NB4 (cell line): ENCODE results near the gene BSCL2.

Source experiments
- MYC ChIP-seq: IDR thresholded peaks from 2 replicates; pipeline ENCODE4 v1.6.1; 2011; ENCODE audit warnings: low read depth, low read length
- POLR2A ChIP-seq: IDR thresholded peaks from 2 replicates; pipeline ENCODE4 v1.6.1; 2011; ENCODE audit warnings: mild to moderate bottlenecking; ENCODE audit not compliant: insufficient read length; ENCODE audit errors: extremely low read depth
- TF ChIP-seq, protein P1 (sequence below): IDR thresholded peaks from one replicate; pipeline ENCODE4 v1.5.1; 2012; ENCODE audit warnings: low read depth, low read length
- TF ChIP-seq, protein P2 (sequence below): IDR thresholded peaks from 2 replicates; pipeline ENCODE4 v1.6.1; 2011; ENCODE audit warnings: low read depth, low read length

DNA sequence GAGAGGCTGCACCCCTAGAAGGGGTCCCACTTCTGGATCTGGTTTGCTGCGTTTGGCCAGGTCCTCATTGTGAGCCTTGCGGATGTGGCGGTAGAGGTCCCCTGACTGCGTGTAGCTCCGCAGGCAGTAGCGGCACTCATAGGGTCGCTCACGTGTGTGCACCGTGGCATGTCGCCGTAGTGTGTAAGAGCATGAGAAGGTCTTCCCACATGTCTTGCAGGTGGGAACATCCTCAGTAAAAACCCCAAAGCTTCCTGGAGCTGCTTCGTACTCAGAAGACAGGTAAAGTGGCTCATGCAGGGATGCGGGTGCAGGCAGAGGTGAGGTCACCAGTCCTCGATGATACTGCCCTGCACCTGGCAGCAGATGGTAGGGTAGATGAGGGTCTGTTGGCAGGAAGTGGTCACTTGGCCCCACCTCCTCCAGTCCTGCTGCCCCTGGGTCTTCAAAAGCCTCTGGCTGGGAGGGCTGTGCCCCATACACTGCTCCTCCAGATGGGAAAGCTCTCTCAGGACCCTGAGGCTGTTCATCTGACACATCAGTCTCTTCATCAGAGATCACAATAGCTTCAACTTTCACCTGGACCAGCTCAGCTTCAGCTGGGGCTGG lies 45.1 kb upstream of the BSCL2 start:
- TF ChIP-seq, protein P1, sequence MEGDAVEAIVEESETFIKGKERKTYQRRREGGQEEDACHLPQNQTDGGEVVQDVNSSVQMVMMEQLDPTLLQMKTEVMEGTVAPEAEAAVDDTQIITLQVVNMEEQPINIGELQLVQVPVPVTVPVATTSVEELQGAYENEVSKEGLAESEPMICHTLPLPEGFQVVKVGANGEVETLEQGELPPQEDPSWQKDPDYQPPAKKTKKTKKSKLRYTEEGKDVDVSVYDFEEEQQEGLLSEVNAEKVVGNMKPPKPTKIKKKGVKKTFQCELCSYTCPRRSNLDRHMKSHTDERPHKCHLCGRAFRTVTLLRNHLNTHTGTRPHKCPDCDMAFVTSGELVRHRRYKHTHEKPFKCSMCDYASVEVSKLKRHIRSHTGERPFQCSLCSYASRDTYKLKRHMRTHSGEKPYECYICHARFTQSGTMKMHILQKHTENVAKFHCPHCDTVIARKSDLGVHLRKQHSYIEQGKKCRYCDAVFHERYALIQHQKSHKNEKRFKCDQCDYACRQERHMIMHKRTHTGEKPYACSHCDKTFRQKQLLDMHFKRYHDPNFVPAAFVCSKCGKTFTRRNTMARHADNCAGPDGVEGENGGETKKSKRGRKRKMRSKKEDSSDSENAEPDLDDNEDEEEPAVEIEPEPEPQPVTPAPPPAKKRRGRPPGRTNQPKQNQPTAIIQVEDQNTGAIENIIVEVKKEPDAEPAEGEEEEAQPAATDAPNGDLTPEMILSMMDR: no peak
- TF ChIP-seq POLR2A (no peak), MYC (no peak)
- TF ChIP-seq, protein P2, sequence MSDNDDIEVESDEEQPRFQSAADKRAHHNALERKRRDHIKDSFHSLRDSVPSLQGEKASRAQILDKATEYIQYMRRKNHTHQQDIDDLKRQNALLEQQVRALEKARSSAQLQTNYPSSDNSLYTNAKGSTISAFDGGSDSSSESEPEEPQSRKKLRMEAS: no peak
